GM18907 (cell line): Measurements from ENCODE around the gene KRTAP4-1.
"Not testable (repeated sequence)": the region's sequence is repeated elsewhere in the genome, so short reads cannot be mapped to it uniquely, and the experiment has no call there.

ENCODE experiments used
- ATAC-seq: cut with Tn5 transposase; IDR thresholded peaks from one replicate; pipeline ENCODE4 v1.9.1; 2021; ENCODE audit warnings: mild to moderate bottlenecking, moderate library complexity; ENCODE audit not compliant: unreplicated experiment

Gene KRTAP4-1

GRCh38 chr17:41176744-41177387, 7.8 kb downstream of the KRTAP4-1 start:
- ATAC-seq, result no peak

- ATAC-seq, result no peak
These were observed 12.8 kb downstream of the KRTAP4-1 start for GRCh38 chr17:41171886-41172285.

- ATAC-seq, result no peak
These were observed 16.6 kb downstream of the KRTAP4-1 start, which contains the start of gene KRTAP4-3 for GRCh38 chr17:41168121-41168520. KRTAP4-3 (minus strand) TSS chr17:41168221; CDS start chr17:41168172, 49 bp downstream.

- ATAC-seq, result no peak
These were observed 17.1 kb downstream of the KRTAP4-1 start for GRCh38 chr17:41167561-41167960.

GRCh38 chr17:41163828-41164227, 20.9 kb downstream of the KRTAP4-1 start:
- no peak for ATAC-seq

- ATAC-seq, result no peak
These were observed 24.1 kb downstream of the KRTAP4-1 start, which contains the start of gene KRTAP4-4 for GRCh38 chr17:41160648-41161047. KRTAP4-4 (minus strand) TSS chr17:41160748; CDS start chr17:41160691, 57 bp downstream.

- not testable (repeated sequence) for ATAC-seq
These were observed 24.5 kb downstream of the KRTAP4-1 start for GRCh38 chr17:41160190-41160589.

DNA sequence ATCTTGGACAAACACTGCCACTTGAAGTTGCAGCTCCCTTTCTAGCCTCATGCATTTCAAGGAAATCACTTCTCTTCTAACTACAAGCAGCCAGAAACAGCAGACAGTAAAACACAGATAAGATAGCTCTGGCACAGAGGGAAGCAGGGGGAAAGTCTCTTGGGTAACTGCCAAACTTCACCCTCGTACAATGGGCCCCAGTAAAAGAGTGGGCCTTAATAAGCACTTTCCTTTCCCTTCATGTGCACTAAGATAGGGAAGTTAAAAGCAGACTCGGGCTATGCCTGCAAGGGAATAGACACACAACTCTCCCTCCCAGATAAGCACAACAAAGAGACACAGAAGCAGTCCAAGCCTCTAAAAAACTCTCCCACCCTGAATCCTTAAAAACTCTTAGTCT, 30.9 kb downstream of the KRTAP4-1 start:
- no peak for ATAC-seq

GRCh38 chr17:41151525-41151924, 33.2 kb downstream of the KRTAP4-1 start:
- ATAC-seq, result no peak

DNA sequence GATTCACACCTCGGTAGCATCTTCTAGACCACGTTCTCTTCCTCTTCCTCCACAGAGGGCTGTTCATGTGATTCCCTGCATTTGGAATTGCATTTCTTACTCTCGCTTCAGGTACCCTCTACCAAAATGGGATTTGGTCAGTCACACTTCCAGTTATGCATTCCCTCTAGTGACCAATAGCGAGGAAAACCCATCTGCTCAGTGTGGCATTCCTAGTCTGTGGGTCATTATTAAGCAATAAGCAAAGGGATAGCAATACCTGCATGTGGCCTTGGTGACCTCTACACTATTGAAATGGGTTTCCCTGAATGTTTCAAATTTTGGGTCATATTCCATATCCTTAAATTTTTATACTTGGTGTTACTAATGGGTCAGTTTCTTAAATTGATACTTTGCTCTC, 34.7 kb downstream of the KRTAP4-1 start:
- no peak for ATAC-seq

DNA sequence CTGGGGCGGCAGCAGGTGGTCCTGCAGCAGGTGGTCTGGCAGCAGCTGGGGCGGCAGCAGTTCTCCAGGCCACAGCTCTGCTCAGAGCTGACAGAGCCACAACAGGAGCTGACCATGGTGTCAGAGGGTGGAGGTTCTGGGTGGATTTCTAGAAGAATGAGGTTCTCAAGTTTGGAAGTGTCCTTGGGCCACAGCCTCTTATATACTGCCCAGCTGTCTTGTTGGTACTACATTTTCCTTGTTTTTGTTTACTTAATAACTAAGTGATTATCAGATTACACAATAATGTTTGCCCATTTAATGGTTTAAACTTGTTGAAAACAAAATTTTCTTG, 35.1 kb downstream of the KRTAP4-1 start, which contains the start of gene KRTAP4-5:
Gene KRTAP4-5, minus strand, starts transcription at position 174 of the 334 bp plus-strand sequence. Its CDS starts 58 bp downstream, at position 116.
- ATAC-seq, result no peak

- not testable (repeated sequence) for ATAC-seq
These were observed 35.6 kb downstream of the KRTAP4-1 start for GRCh38 chr17:41148971-41149651.

- no peak for ATAC-seq
These were observed 37.0 kb downstream of the KRTAP4-1 start for GRCh38 chr17:41147531-41148204.

DNA sequence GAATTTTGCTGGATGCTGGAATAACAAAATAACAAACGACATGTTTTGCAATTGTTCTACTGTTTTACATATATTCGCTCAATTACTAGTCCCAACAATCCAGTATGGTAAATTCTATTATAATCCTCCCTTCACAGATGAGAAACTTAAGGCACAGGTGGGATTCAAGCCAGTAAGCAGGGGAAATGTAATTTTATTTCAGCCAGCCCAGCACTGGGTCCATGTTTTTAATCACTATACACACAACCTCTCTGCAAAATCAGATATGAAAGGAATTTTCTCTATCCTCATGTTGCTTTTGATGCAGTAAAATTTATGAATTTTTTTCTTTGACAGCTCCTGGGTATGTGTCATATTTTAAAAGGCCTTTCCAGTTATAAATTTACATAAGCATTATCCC, 39.5 kb downstream of the KRTAP4-1 start:
- ATAC-seq, result no peak

DNA sequence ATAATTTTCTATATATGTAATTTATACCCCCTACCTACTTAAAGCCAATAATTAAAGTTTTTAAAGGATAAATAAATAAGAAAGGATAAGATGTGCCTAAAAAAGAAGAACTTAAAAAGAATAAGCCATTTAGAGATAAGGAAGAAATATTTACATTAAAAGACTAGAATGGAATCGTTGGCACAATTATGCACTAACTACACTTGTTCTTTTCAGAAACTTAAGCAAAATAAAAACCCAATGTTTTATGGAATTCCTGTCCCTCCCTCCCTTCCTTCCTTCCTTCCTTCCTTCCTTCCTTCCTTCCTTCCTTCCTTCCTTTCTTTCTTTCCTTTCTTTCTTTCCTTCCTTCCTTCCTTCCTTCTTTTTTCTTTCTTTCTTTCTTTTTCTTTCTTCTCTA, 39.9 kb downstream of the KRTAP4-1 start:
- no peak for ATAC-seq

GRCh38 chr17:41141361-41141760, 43.4 kb downstream of the KRTAP4-1 start:
- ATAC-seq, result no peak

DNA sequence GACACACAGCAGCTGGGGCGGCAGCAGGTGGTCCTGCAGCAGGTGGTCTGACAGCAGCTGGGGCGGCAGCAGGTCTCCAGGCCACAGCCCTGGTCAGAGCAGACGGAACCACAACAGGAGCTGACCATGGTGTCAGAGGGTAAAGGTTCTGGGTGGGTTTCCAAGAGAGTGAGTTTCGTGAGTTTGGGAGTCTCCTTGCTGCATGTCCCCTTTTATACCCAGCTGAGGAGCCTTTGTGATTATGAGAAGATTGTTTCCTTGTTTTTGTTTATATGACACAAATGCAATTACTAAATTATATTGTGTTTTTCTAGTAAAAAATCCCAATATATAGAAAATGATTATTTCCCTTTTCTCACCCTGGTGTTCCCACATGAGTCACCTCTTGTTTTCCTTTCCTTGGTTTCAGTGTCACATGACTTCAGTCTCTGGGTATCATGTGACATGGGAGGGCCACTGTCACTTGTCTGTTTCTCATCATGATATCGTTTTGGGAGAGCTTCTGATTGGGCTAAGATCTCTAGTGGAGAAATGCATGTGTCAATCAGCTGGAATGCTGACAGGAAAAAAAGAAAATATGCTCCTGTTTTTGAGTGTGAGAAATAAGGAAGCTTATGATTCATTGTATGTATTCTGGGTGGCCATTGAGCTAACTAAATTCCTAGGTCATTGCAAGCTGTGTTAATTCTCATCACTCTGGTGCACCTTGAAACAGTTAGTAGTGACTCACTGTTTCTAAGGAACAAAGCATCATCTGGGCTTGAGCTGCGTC, 44.2 kb downstream of the KRTAP4-1 start, which contains the start of gene KRTAP4-6:
Gene KRTAP4-6, minus strand, starts transcription at position 185 of the 772 bp plus-strand sequence. Its CDS starts 57 bp downstream, at position 128.
- no peak for ATAC-seq

- not testable (repeated sequence) for ATAC-seq
These were observed 44.8 kb downstream of the KRTAP4-1 start for GRCh38 chr17:41139865-41140264.
